ENCODE data around the gene KDM2A.

- TF ChIP-seq CTCF (IDR thresholded peaks at IDR 0.05; ENCODE audit: extremely low read depth in 1 of 2, insufficient read depth in 1 of 2, low read depth in 1 of 2, low read length in 2 of 2) (no peak), JUN (IDR thresholded peaks at IDR 0.05; ENCODE audit: borderline replicate concordance, insufficient read depth, insufficient read length, low read depth) (no peak), POLR2A (IDR thresholded peaks at IDR 0.05; ENCODE audit: low read depth, low read length) (no peak), POLR2AphosphoS5 (IDR thresholded peaks at IDR 0.05; ENCODE audit: insufficient read depth, low read depth, low read length) (no peak), FOS (IDR thresholded peaks at IDR 0.05; ENCODE audit: borderline replicate concordance, insufficient read depth, low read length) (no peak), MAX (IDR thresholded peaks at IDR 0.05; ENCODE audit: insufficient read depth, insufficient read length) (no peak), MYC (IDR thresholded peaks at IDR 0.05; ENCODE audit: low read depth, low read length) (no peak), EZH2 (IDR thresholded peaks at IDR 0.05; ENCODE audit: borderline replicate concordance, low read depth, low read length, severe bottlenecking) (no peak)
These were observed 2.3 kb upstream of the KDM2A start for GRCh38 chr11:67116758-67117105.
